SKM-1 (cell line): ENCODE results near the gene OR52E1.

ENCODE experiments used
- DNase-seq: peaks from one replicate; lab custom pipeline; 2025; ENCODE audit not compliant: unreplicated experiment; lab: John Stamatoyannopoulos, UW

The OR52E1 gene

DNA sequence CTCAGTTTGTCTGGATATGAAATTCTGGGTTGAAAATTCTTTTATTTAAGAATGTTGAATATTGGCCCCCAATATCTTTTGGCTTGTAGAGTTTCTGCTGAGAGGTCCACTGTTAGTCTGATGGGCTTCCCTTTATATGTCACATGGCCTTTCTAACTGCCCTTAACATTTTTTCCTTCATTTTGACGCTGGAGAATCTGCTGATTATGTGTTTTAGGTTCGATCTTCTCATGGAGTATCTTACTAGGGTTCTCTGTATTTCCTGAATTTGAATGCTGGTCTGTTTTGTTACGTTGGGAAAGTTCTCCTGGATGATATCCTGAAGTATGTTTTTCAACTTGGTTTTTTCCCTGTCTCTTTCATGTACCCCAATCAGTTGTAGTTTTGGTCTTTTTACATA is 46.0 kb downstream of the OR52E1 start:
- no peak for DNase-seq

DNA sequence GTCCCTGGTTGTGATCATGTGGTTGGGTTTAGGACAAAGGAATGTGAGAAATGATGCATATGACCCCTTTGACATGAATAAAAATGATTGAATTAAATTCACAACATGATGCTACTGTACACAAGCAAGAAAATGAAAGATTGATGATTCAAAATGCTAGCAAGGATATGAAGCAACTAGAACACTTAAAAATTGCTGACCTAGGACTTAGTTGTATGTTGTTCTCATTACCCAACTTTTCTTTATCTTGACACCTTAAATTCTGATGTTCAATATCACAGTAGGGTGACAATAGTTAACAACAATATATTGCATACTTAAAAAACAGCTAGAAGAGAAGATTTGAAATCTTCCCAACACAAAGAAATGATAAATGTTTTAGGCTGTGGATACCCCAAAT is 48.2 kb downstream of the OR52E1 start:
- DNase-seq, result no peak

DNA sequence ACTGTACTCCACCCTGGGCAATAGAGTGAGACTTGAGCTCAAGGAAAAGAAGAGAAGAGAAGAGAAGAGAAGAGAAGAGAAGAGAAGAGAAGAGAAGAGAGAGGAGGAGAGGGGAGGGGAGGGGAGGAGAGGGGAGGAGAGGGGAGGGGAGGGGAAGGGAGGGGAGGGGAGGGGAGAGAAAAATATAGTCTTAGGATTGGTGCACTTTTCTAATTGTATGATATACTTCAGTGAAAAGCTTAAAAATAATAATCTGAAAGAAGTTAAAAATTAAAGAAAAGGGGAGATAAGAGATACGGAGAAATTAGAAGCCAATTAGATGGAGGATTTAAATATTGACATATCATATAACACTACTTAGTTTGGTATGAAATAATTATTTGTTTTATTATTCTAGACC is 49.5 kb downstream of the OR52E1 start:
- no peak for DNase-seq
